GM12878 (cell line): ENCODE measurements around the gene APLN. TPM values are rescaled to one million over a fixed set of nuclear protein-coding genes. Genes with fewer than 3 reads are reported as not detected.

Source experiments
- ATAC-seq: fragments of 200-7000 bp; cut with Tn5 transposase; 3 replicates; pipeline ENCODE4 v1.9.1; 2020; ENCODE audit warnings: mild to moderate bottlenecking, moderate library complexity
- BruUV-seq: library from RNA; stranded (reverse); fragments of 400-500 nt; replicated peaks from 2 replicates; lab custom pipeline; 2021; lab: Mats Ljungman, UMichigan
- CTCF ChIA-PET: fragments of 300-600 bp; sonication (Branson Sonifier 250); formaldehyde crosslinking; extraction: SDS; loops from one replicate; lab custom pipeline; 2021; ENCODE audit warnings: inconsistent platforms; lab: Yijun Ruan, JAX
- POLR2A ChIA-PET: fragments of 350-600 bp; formaldehyde crosslinking; extraction: SDS; loops from one replicate; lab custom pipeline; 2021; ENCODE audit warnings: inconsistent platforms; lab: Charles Lee
- RAD21 ChIA-PET: fragments of 300-600 bp; sonication (Branson Sonifier 250); formaldehyde crosslinking; loops from one replicate; lab custom pipeline; 2023; ENCODE audit warnings: antibody characterized with exemption; ENCODE audit not compliant: unreplicated experiment; lab: Charles Lee
- SMC1A ChIA-PET: fragments of 300-600 bp; sonication (Branson Sonifier 250); formaldehyde crosslinking; loops from one replicate; lab custom pipeline; 2023; ENCODE audit not compliant: unreplicated experiment, uncharacterized antibody; lab: Charles Lee
- DNase-seq: peaks from one replicate; pipeline ENCODE4 v3.0.0-alpha.2; 2011; ENCODE audit warnings: low read depth, low spot score
- FAIRE-seq: peaks from 3 replicates; lab custom pipeline; 2011; peaks lifted over from hg19 to GRCh38; lab: Jason Lieb, UNC
- H2AFZ ChIP-seq: 2 replicates; pipeline ENCODE4 v1.6.0; 2011; ENCODE audit warnings: low read depth, low read length, control low read depth; ENCODE audit not compliant: control insufficient read depth
- H3K27ac ChIP-seq: 2 replicates; pipeline ENCODE4 v1.5.1; 2011; ENCODE audit warnings: control low read depth; ENCODE audit not compliant: control insufficient read depth, insufficient read depth
- H3K27me3 ChIP-seq, 2 experiments: replicated peaks in 1 of 2; 2 replicates each; pipeline versions ENCODE4 v1.6.0 to v1.6.1; 2011; ENCODE audit warnings: low read length in 1 of 2; ENCODE audit not compliant: control insufficient read depth in 2 of 2, insufficient read depth in 2 of 2
- H3K36me3 ChIP-seq, 2 experiments: 2 replicates each; pipeline ENCODE4 v1.5.1; 2011; ENCODE audit warnings: low read length in 1 of 2; ENCODE audit not compliant: control insufficient read depth in 2 of 2, insufficient read depth in 2 of 2
- H3K4me1 ChIP-seq: 2 replicates; pipeline ENCODE4 v1.6.1; 2011; ENCODE audit warnings: mild to moderate bottlenecking, low read length, moderate library complexity, mixed read lengths; ENCODE audit not compliant: control insufficient read depth, insufficient read depth
- H3K4me2 ChIP-seq: 2 replicates; pipeline ENCODE4 v1.6.0; 2011; ENCODE audit warnings: control low read depth; ENCODE audit not compliant: control insufficient read depth, insufficient read depth
- H3K4me3 ChIP-seq: fragments of 200-600 bp; sonication (generic); 2 replicates; pipeline ENCODE4 v1.5.1; 2016
- H3K79me2 ChIP-seq: 2 replicates; pipeline ENCODE4 v1.6.0; 2011; ENCODE audit warnings: low read length; ENCODE audit not compliant: control insufficient read depth, insufficient read depth
- H3K9ac ChIP-seq: 2 replicates; pipeline ENCODE4 v1.8.0; 2011; ENCODE audit warnings: low read length, control low read depth, mixed read lengths; ENCODE audit not compliant: control insufficient read depth, insufficient read depth
- H3K9me3 ChIP-seq: replicated peaks from 3 replicates; pipeline ENCODE4 v1.5.1; 2011; ENCODE audit warnings: mild to moderate bottlenecking, low read length; ENCODE audit not compliant: control insufficient read depth, insufficient read depth
- H4K20me1 ChIP-seq: 2 replicates; pipeline ENCODE4 v1.6.0; 2011; ENCODE audit not compliant: control insufficient read depth, insufficient read depth
- BHLHE40 ChIP-seq, 2 experiments: fragments of 450-650 bp in 1 of 2; IDR thresholded peaks; 2 replicates each; pipeline ENCODE4 v1.6.1; 2011 to 2017; ENCODE audit warnings: low read depth in 2 of 2, borderline replicate concordance in 1 of 2, improper control_type of control experiment in 1 of 2, low read length in 1 of 2, mild to moderate bottlenecking in 1 of 2
- CHD2 ChIP-seq: IDR thresholded peaks from 2 replicates; pipeline ENCODE4 v1.6.1; 2011; ENCODE audit warnings: low read depth, low read length, improper control_type of control experiment, borderline replicate concordance
- GABPA ChIP-seq: IDR thresholded peaks from 2 replicates; pipeline ENCODE4 v1.6.1; 2014; ENCODE audit warnings: antibody characterized with exemption, low read depth, mild to moderate bottlenecking, inconsistent platforms
- IRF4 ChIP-seq: IDR thresholded peaks from 2 replicates; pipeline ENCODE4 v1.6.1; 2011; ENCODE audit warnings: low read depth, low read length
- JUND ChIP-seq: IDR thresholded peaks from 2 replicates; pipeline ENCODE4 v1.6.1; 2012; ENCODE audit warnings: low read depth, mild to moderate bottlenecking, low read length, improper control_type of control experiment, moderate library complexity
- KDM1A ChIP-seq: fragments of 200-600 bp; sonication (generic); IDR thresholded peaks from 2 replicates; pipeline ENCODE4 v1.6.1; 2016; ENCODE audit warnings: borderline replicate concordance
- MEF2A ChIP-seq: IDR thresholded peaks from 2 replicates; pipeline ENCODE4 v1.6.1; 2011; ENCODE audit warnings: low read depth, mild to moderate bottlenecking, low read length, moderate library complexity; ENCODE audit not compliant: insufficient read depth
- NKRF ChIP-seq: fragments of 450-650 bp; conservative IDR thresholded peaks from 2 replicates; pipeline ENCODE4 v1.6.1; 2017; ENCODE audit warnings: mild to moderate bottlenecking, moderate library complexity
- PKNOX1 ChIP-seq: fragments of 450-650 bp; IDR thresholded peaks from 2 replicates; pipeline ENCODE4 v1.6.1; 2016; ENCODE audit warnings: mild to moderate bottlenecking
- PML ChIP-seq: IDR thresholded peaks from 2 replicates; pipeline ENCODE4 v1.6.1; 2012; ENCODE audit warnings: low read length, inconsistent platforms
- RELB ChIP-seq: fragments of 450-650 bp; IDR thresholded peaks from 2 replicates; pipeline ENCODE4 v1.6.1; 2017; ENCODE audit warnings: low read depth, mild to moderate bottlenecking, moderate library complexity
- SKIL ChIP-seq: fragments of 450-650 bp; IDR thresholded peaks from 2 replicates; pipeline ENCODE4 v1.6.1; 2017; ENCODE audit warnings: mild to moderate bottlenecking, low read depth, inconsistent platforms; ENCODE audit not compliant: poor library complexity, severe bottlenecking
- TAF1 ChIP-seq: IDR thresholded peaks from 2 replicates; pipeline ENCODE4 v1.6.1; 2011; ENCODE audit warnings: mild to moderate bottlenecking, low read depth, low read length, borderline replicate concordance
- TCF3 ChIP-seq: IDR thresholded peaks from 2 replicates; pipeline ENCODE4 v1.6.1; 2012; ENCODE audit warnings: low read depth, mild to moderate bottlenecking, low read length, borderline replicate concordance; ENCODE audit not compliant: insufficient read depth
- ZBED1 ChIP-seq: IDR thresholded peaks from 2 replicates; pipeline ENCODE4 v1.6.1; 2016; ENCODE audit warnings: borderline replicate concordance
- WGBS: methylation state at CpG from one replicate; pipeline ENCODE4 v1.1.6; 2016; ENCODE audit warnings: low lambda C conversion rate; ENCODE audit not compliant: insufficient replicate concordance, insufficient coverage; ENCODE audit errors: missing lambda C conversion rate; 5-methylcytosine and 5-hydroxymethylcytosine counted together
- in situ Hi-C: fragments of 300-500 bp; cut with MboI; formaldehyde crosslinking; loops from 9 replicates; pipeline ENCODE4 v1.14.3; 2018; ENCODE audit warnings: mixed read lengths
- intact Hi-C: fragments of 100-400 bp; cut with micrococcal nuclease; formaldehyde crosslinking; loops from one replicate; pipeline ENCODE4 v1.14.2; 2022; ENCODE audit not compliant: unreplicated experiment
- polyA plus RNA-seq, 11 experiments: library from polyadenylated mRNA; depleted of rRNA in 4 of 11; unstranded in 6 of 11; stranded (reverse) in 5 of 11; fragments of >200 nt; fragmentation: Nextera tagmentation in 4 of 11; fragmentation: Illumina TruSeq in 1 of 11; extraction: Ambion mirVana in 4 of 11; extraction: Trizol in 1 of 11; gene quantifications; 1 replicate in 1 of 11; 2 replicates in 10 of 11; pipeline versions ENCODE4 v1.2.1 to v1.2.3, GENCODE V29; 2011 to 2016; ENCODE audit warnings: inconsistent platforms in 2 of 11, missing spikeins in 2 of 11, low read depth in 1 of 11
- total RNA-seq, 4 experiments: library from RNA; depleted of rRNA in 3 of 4; stranded (reverse); fragments of >200 nt in 3 of 4; fragmentation: Illumina TruSeq in 1 of 4; extraction: Trizol in 1 of 4; gene quantifications; 2 replicates each; pipeline versions ENCODE4 v1.2.1 to v1.2.3, GENCODE V29; 2013 to 2021
- TF ChIP-seq, protein P1 (sequence below): IDR thresholded peaks from 2 replicates; pipeline ENCODE4 v1.6.1; 2011; ENCODE audit warnings: low read depth, low read length, improper control_type of control experiment, borderline replicate concordance

Gene APLN
- total and polyA plus RNA-seq, 10 of the 15 experiments (the other 5 are each of a cell fraction or from before 2014, with no cell fraction given): 0.31 TPM; not detected in 9

- Histone ChIP-seq H3K4me2 (no peak overlapping the region), H3K9ac (no peak overlapping the region), H3K27ac (no peak overlapping the region), H3K36me3 (no peaks in the 10 kb centered on the region), H3K27me3 (peaks cover 2 to 4% of the 10 kb centered on the region in 2 experiments; a peak in 3 of 4 replicates), H4K20me1 (no peaks in the 10 kb centered on the region), H2AFZ (no peak overlapping the region), H3K4me1 (no peaks in the 10 kb centered on the region), H3K9me3 (no peaks in the 10 kb centered on the region), H3K4me3 (no peak overlapping the region), H3K79me2 (no peaks in the 10 kb centered on the region)
- FAIRE-seq (no peak), ATAC-seq (no peak), DNase-seq (no peak)
- RAD21 ChIA-PET: no interaction called here
- POLR2A ChIA-PET: no interaction called here
- in situ Hi-C loops: no loop called here
- intact Hi-C loops: no loop called here
- no TSS peak for BruUV-seq
- TF ChIP-seq CHD2: no peak
- TF ChIP-seq NKRF: no peak
- TF ChIP-seq MEF2A: no peak
- TF ChIP-seq TCF3: no peak
- no peak for TF ChIP-seq PML
- TF ChIP-seq BHLHE40 (IDR thresholded peaks at IDR 0.05; ENCODE audit: borderline replicate concordance in 1 of 2, low read depth in 2 of 2, low read length in 1 of 2): no peak
- TF ChIP-seq JUND: no peak
- no peak for TF ChIP-seq TAF1
- no peak for TF ChIP-seq SKIL
- no peak for TF ChIP-seq GABPA
- TF ChIP-seq KDM1A: no peak
- TF ChIP-seq PKNOX1: no peak
- TF ChIP-seq IRF4: no peak
- TF ChIP-seq ZBED1: no peak
- TF ChIP-seq, protein P1, sequence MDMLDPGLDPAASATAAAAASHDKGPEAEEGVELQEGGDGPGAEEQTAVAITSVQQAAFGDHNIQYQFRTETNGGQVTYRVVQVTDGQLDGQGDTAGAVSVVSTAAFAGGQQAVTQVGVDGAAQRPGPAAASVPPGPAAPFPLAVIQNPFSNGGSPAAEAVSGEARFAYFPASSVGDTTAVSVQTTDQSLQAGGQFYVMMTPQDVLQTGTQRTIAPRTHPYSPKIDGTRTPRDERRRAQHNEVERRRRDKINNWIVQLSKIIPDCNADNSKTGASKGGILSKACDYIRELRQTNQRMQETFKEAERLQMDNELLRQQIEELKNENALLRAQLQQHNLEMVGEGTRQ: no peak
- TF ChIP-seq RELB: no peak
- SMC1A ChIA-PET: no interaction called here
- CTCF ChIA-PET: interaction anchor here (1.6 kb wide), 1 partner anchor 163 kb away, joined by 5 read pairs; no protein-coding TSS in a partner anchor
- 11% methylated on average over 5 of the region's 5 CpGs for WGBS
Observed at GRCh38 chrX:129659861-129660260, 5.1 kb upstream of the APLN start.
